Loucy (cell line): ENCODE data around the gene CHIT1.

Experiments
- EZH2phosphoT487 ChIP-seq: fragments of 200-600 bp; IDR thresholded peaks from 2 replicates; pipeline ENCODE4 v1.6.1; 2018; ENCODE audit warnings: antibody characterized with exemption, mild to moderate bottlenecking, moderate library complexity, borderline replicate concordance
- TF ChIP-seq, protein P1 (sequence below): fragments of 200-600 bp; sonication (generic); conservative IDR thresholded peaks from 2 replicates; pipeline ENCODE4 v1.5.1; 2014; ENCODE audit warnings: mild to moderate bottlenecking, antibody characterized with exemption, low read length

DNA sequence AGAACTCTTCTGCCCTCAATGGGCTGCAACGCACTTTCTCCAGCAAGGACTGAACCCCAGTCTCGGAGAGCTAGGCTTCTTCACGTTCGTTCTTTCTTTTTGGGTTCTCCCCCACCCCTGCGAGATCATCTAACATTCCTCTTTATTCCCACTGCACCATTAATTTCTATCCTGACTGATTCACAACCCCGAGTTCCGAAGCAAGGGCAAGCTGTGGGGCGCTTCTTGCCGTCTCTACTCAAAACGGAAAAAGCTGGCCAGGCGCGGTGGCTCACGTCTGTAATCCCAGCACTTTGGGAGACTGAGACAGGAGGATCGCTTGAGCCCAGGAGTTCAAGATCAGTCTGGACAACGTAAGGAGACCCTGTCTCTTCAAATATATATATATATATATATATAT, 38.4 kb upstream of the CHIT1 start:
- TF ChIP-seq, protein P1, sequence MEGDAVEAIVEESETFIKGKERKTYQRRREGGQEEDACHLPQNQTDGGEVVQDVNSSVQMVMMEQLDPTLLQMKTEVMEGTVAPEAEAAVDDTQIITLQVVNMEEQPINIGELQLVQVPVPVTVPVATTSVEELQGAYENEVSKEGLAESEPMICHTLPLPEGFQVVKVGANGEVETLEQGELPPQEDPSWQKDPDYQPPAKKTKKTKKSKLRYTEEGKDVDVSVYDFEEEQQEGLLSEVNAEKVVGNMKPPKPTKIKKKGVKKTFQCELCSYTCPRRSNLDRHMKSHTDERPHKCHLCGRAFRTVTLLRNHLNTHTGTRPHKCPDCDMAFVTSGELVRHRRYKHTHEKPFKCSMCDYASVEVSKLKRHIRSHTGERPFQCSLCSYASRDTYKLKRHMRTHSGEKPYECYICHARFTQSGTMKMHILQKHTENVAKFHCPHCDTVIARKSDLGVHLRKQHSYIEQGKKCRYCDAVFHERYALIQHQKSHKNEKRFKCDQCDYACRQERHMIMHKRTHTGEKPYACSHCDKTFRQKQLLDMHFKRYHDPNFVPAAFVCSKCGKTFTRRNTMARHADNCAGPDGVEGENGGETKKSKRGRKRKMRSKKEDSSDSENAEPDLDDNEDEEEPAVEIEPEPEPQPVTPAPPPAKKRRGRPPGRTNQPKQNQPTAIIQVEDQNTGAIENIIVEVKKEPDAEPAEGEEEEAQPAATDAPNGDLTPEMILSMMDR: no peak
- TF ChIP-seq EZH2phosphoT487: no peak
